Measurements from ENCODE around the gene TCF12. TPM values are rescaled to one million over a fixed set of nuclear protein-coding genes. Genes with fewer than 3 reads are reported as not detected.

The TCF12 gene
- total RNA-seq, 1 donor from 2014 or later, result 138 TPM

GRCh38 chr15:56919609-56920366, 1.3 kb downstream of the TCF12 start:
- no peaks in the 10 kb centered on the region for H3K27me3 ChIP-seq
- DNase-seq (ENCODE audit: extremely low spot score in 2 of 2), result no peak
- no peaks in the 10 kb centered on the region for H3K9me3 ChIP-seq
- H3K4me3 ChIP-seq, result peak overlapping the region; percentile 69 to 80
- H3K27ac ChIP-seq, result peak overlapping the region; percentile 96
- no peaks in the 10 kb centered on the region for H3K36me3 ChIP-seq
- intact Hi-C loops (cut with DNase I), result loop anchor here (2.0 to 10.0 kb wide), 2 partner anchors 187 to 215 kb away; partner anchors contain the start of gene ZNF280D
- peaks cover 68% of the 10 kb centered on the region for H3K4me1 ChIP-seq
- no peak for TF ChIP-seq POLR2A (IDR thresholded peaks at IDR 0.05)
- TF ChIP-seq CTCF (IDR thresholded peaks at IDR 0.05), result no peak
- TF ChIP-seq POLR2AphosphoS5 (IDR thresholded peaks at IDR 0.05; ENCODE audit: insufficient read depth in 1 of 2, low read depth in 1 of 2), result peak in 1 of 2 donors; percentile 46

GRCh38 chr15:56920367-56920627, 1.9 kb downstream of the TCF12 start:
- DNase-seq (ENCODE audit: extremely low spot score in 2 of 2), result no peak
- H3K36me3 ChIP-seq, result no peaks in the 10 kb centered on the region
- H3K27me3 ChIP-seq, result no peaks in the 10 kb centered on the region
- no peaks in the 10 kb centered on the region for H3K9me3 ChIP-seq
- peaks cover 72% of the 10 kb centered on the region for H3K4me1 ChIP-seq
- peak overlapping the region; percentile 69 to 80 for H3K4me3 ChIP-seq
- H3K27ac ChIP-seq, result no peak overlapping the region
- intact Hi-C loops (cut with DNase I), result no loop called here
- TF ChIP-seq POLR2AphosphoS5 (IDR thresholded peaks at IDR 0.05; ENCODE audit: insufficient read depth in 1 of 2, low read depth in 1 of 2) (no peak), CTCF (IDR thresholded peaks at IDR 0.05) (no peak), POLR2A (IDR thresholded peaks at IDR 0.05) (no peak)

GRCh38 chr15:56923174-56923591, 4.7 kb downstream of the TCF12 start:
- no peak for TF ChIP-seq POLR2A (IDR thresholded peaks at IDR 0.05)
- TF ChIP-seq POLR2AphosphoS5 (IDR thresholded peaks at IDR 0.05; ENCODE audit: insufficient read depth in 1 of 2, low read depth in 1 of 2), result no peak
- no peak for TF ChIP-seq CTCF (IDR thresholded peaks at IDR 0.05)
- Histone ChIP-seq H3K9me3 (no peaks in the 10 kb centered on the region), H3K4me3 (no peak overlapping the region), H3K36me3 (no peaks in the 10 kb centered on the region), H3K27ac (no peak overlapping the region), H3K27me3 (no peaks in the 10 kb centered on the region), H3K4me1 (peaks cover 79% of the 10 kb centered on the region)
- DNase-seq (ENCODE audit: extremely low spot score in 2 of 2), result no peak
- intact Hi-C loops (cut with DNase I), result no loop called here

- Histone ChIP-seq H3K4me3 (no peak overlapping the region), H3K27ac (no peak overlapping the region), H3K27me3 (no peaks in the 10 kb centered on the region), H3K9me3 (no peaks in the 10 kb centered on the region), H3K4me1 (peaks cover 94% of the 10 kb centered on the region), H3K36me3 (no peaks in the 10 kb centered on the region)
- no peak for DNase-seq (ENCODE audit: extremely low spot score in 2 of 2)
- TF ChIP-seq POLR2A (IDR thresholded peaks at IDR 0.05) (no peak), POLR2AphosphoS5 (IDR thresholded peaks at IDR 0.05; ENCODE audit: insufficient read depth in 1 of 2, low read depth in 1 of 2) (no peak)
- intact Hi-C loops (cut with DNase I), result no loop called here
Observed at GRCh38 chr15:56927816-56928215, 9.4 kb downstream of the TCF12 start.

- no peaks in the 10 kb centered on the region for H3K27me3 ChIP-seq
- H3K36me3 ChIP-seq, result no peaks in the 10 kb centered on the region
- no peaks in the 10 kb centered on the region for H3K9me3 ChIP-seq
- peaks cover 92% of the 10 kb centered on the region for H3K4me1 ChIP-seq
- intact Hi-C loops (cut with DNase I), result no loop called here
- TF ChIP-seq POLR2AphosphoS5 (IDR thresholded peaks at IDR 0.05; ENCODE audit: insufficient read depth in 1 of 2, low read depth in 1 of 2), result no peak
- TF ChIP-seq CTCF (IDR thresholded peaks at IDR 0.05), result no peak
- no peak for TF ChIP-seq POLR2A (IDR thresholded peaks at IDR 0.05)
- H3K27ac ChIP-seq, result no peak overlapping the region
- H3K4me3 ChIP-seq, result no peak overlapping the region
- DNase-seq (ENCODE audit: extremely low spot score in 2 of 2), result no peak
Observed at GRCh38 chr15:56929399-56929798, 11.0 kb downstream of the TCF12 start.
